ENCODE results near the gene MARCHF3.
A peak's percentile ranks its signal among the peaks of the same experiment; 100 is the strongest.
"Not testable (repeated sequence)": the region's sequence is repeated elsewhere in the genome, so short reads cannot be mapped to it uniquely, and the experiment has no call there.

The MARCHF3 gene

GRCh38 chr5:127029581-127030258 is 638 bp downstream of the MARCHF3 start:
- peak overlapping the region; percentile 55 for H3K27ac Mint-ChIP-seq
- peaks cover 2% of the 10 kb centered on the region for H3K36me3 Mint-ChIP-seq (ENCODE audit: low read depth)
- H3K4me3 Mint-ChIP-seq = peak overlapping the region; percentile 90
- peaks cover 30% of the 10 kb centered on the region for H3K27me3 Mint-ChIP-seq (ENCODE audit: low read depth)
- peaks cover 18% of the 10 kb centered on the region for H3K4me1 Mint-ChIP-seq (ENCODE audit: low read depth)
- no peaks in the 10 kb centered on the region for H3K9me3 Mint-ChIP-seq

GRCh38 chr5:127028822-127029457 is 1.4 kb downstream of the MARCHF3 start:
- Mint-ChIP-seq H3K36me3 (ENCODE audit: low read depth) (peaks cover 2% of the 10 kb centered on the region), H3K27ac (no peak overlapping the region), H3K9me3 (no peaks in the 10 kb centered on the region), H3K27me3 (ENCODE audit: low read depth) (peaks cover 30% of the 10 kb centered on the region), H3K4me3 (peak overlapping the region; percentile 90), H3K4me1 (ENCODE audit: low read depth) (peaks cover 18% of the 10 kb centered on the region)

- Mint-ChIP-seq H3K4me1 (ENCODE audit: low read depth) (peaks cover 18% of the 10 kb centered on the region), H3K27ac (no peak overlapping the region), H3K4me3 (no peak overlapping the region), H3K9me3 (no peaks in the 10 kb centered on the region), H3K27me3 (ENCODE audit: low read depth) (peaks cover 30% of the 10 kb centered on the region), H3K36me3 (ENCODE audit: low read depth) (peaks cover 5% of the 10 kb centered on the region)
Observed at GRCh38 chr5:127027539-127027938, 2.8 kb downstream of the MARCHF3 start.

- peaks cover 5% of the 10 kb centered on the region for H3K36me3 Mint-ChIP-seq (ENCODE audit: low read depth)
- peaks cover 20% of the 10 kb centered on the region for H3K27me3 Mint-ChIP-seq (ENCODE audit: low read depth)
- no peaks in the 10 kb centered on the region for H3K9me3 Mint-ChIP-seq
- H3K27ac Mint-ChIP-seq = no peak overlapping the region
- H3K4me3 Mint-ChIP-seq = no peak overlapping the region
- peaks cover 11% of the 10 kb centered on the region for H3K4me1 Mint-ChIP-seq (ENCODE audit: low read depth)
Observed at GRCh38 chr5:127026166-127026565, 4.2 kb downstream of the MARCHF3 start.

- peaks cover 7% of the 10 kb centered on the region for H3K36me3 Mint-ChIP-seq (ENCODE audit: low read depth)
- no peaks in the 10 kb centered on the region for H3K9me3 Mint-ChIP-seq
- H3K4me3 Mint-ChIP-seq = no peak overlapping the region
- H3K27ac Mint-ChIP-seq = no peak overlapping the region
- peaks cover 11% of the 10 kb centered on the region for H3K4me1 Mint-ChIP-seq (ENCODE audit: low read depth)
- peaks cover 20% of the 10 kb centered on the region for H3K27me3 Mint-ChIP-seq (ENCODE audit: low read depth)
Observed at GRCh38 chr5:127025467-127025866, 4.9 kb downstream of the MARCHF3 start.

GRCh38 chr5:127024821-127025220 is 5.5 kb downstream of the MARCHF3 start:
- peaks cover 20% of the 10 kb centered on the region for H3K27me3 Mint-ChIP-seq (ENCODE audit: low read depth)
- no peaks in the 10 kb centered on the region for H3K9me3 Mint-ChIP-seq
- H3K4me1 Mint-ChIP-seq (ENCODE audit: low read depth) = peaks cover 11% of the 10 kb centered on the region
- H3K36me3 Mint-ChIP-seq (ENCODE audit: low read depth) = peaks cover 7% of the 10 kb centered on the region
- H3K27ac Mint-ChIP-seq = no peak overlapping the region
- no peak overlapping the region for H3K4me3 Mint-ChIP-seq

- H3K4me3 Mint-ChIP-seq; H3K27ac Mint-ChIP-seq; H3K4me1 Mint-ChIP-seq (ENCODE audit: low read depth); H3K36me3 Mint-ChIP-seq (ENCODE audit: low read depth); H3K9me3 Mint-ChIP-seq: not testable (repeated sequence)
- H3K27me3 Mint-ChIP-seq (ENCODE audit: low read depth) = peaks cover 11% of the 10 kb centered on the region
Observed at GRCh38 chr5:127023552-127024191, 6.7 kb downstream of the MARCHF3 start.

- Mint-ChIP-seq H3K36me3 (ENCODE audit: low read depth) (peaks cover 4% of the 10 kb centered on the region), H3K4me1 (ENCODE audit: low read depth) (no peaks in the 10 kb centered on the region), H3K9me3 (no peaks in the 10 kb centered on the region), H3K27ac (no peak overlapping the region), H3K27me3 (ENCODE audit: low read depth) (peaks cover 8% of the 10 kb centered on the region), H3K4me3 (no peak overlapping the region)
Observed at GRCh38 chr5:127022846-127023245, 7.5 kb downstream of the MARCHF3 start.

- H3K9me3 Mint-ChIP-seq = peaks cover 4% of the 10 kb centered on the region
- H3K36me3 Mint-ChIP-seq (ENCODE audit: low read depth) = peaks cover 6% of the 10 kb centered on the region
- no peaks in the 10 kb centered on the region for H3K4me1 Mint-ChIP-seq (ENCODE audit: low read depth)
- H3K27ac Mint-ChIP-seq = no peak overlapping the region
- no peak overlapping the region for H3K4me3 Mint-ChIP-seq
- H3K27me3 Mint-ChIP-seq (ENCODE audit: low read depth) = no peaks in the 10 kb centered on the region
Observed at GRCh38 chr5:127019928-127020327, 10.4 kb downstream of the MARCHF3 start.

GRCh38 chr5:127016722-127017121 is 13.6 kb downstream of the MARCHF3 start:
- H3K27me3 Mint-ChIP-seq (ENCODE audit: low read depth); H3K36me3 Mint-ChIP-seq (ENCODE audit: low read depth); H3K27ac Mint-ChIP-seq; H3K9me3 Mint-ChIP-seq; H3K4me3 Mint-ChIP-seq; H3K4me1 Mint-ChIP-seq (ENCODE audit: low read depth): not testable (repeated sequence)

- Mint-ChIP-seq H3K27ac (no peak overlapping the region), H3K9me3 (peaks cover 4% of the 10 kb centered on the region), H3K4me1 (ENCODE audit: low read depth) (peaks cover 9% of the 10 kb centered on the region), H3K27me3 (ENCODE audit: low read depth) (no peaks in the 10 kb centered on the region), H3K36me3 (ENCODE audit: low read depth) (peaks cover 3% of the 10 kb centered on the region), H3K4me3 (no peak overlapping the region)
Observed at GRCh38 chr5:127015716-127016115, 14.6 kb downstream of the MARCHF3 start.

- Mint-ChIP-seq H3K4me1 (ENCODE audit: low read depth) (peaks cover 9% of the 10 kb centered on the region), H3K4me3 (no peak overlapping the region), H3K27ac (no peak overlapping the region), H3K9me3 (peaks cover 4% of the 10 kb centered on the region), H3K27me3 (ENCODE audit: low read depth) (no peaks in the 10 kb centered on the region), H3K36me3 (ENCODE audit: low read depth) (peaks cover 6% of the 10 kb centered on the region)
Observed at GRCh38 chr5:127014573-127014972, 15.8 kb downstream of the MARCHF3 start.

- H3K4me1 Mint-ChIP-seq (ENCODE audit: low read depth) = peaks cover 9% of the 10 kb centered on the region
- no peak overlapping the region for H3K4me3 Mint-ChIP-seq
- peaks cover 6% of the 10 kb centered on the region for H3K36me3 Mint-ChIP-seq (ENCODE audit: low read depth)
- peaks cover 4% of the 10 kb centered on the region for H3K9me3 Mint-ChIP-seq
- H3K27me3 Mint-ChIP-seq (ENCODE audit: low read depth) = no peaks in the 10 kb centered on the region
- H3K27ac Mint-ChIP-seq = no peak overlapping the region
Observed at GRCh38 chr5:127013407-127013806, 17.0 kb downstream of the MARCHF3 start.

GRCh38 chr5:127012916-127013315 is 17.4 kb downstream of the MARCHF3 start:
- peaks cover 4% of the 10 kb centered on the region for H3K9me3 Mint-ChIP-seq
- peaks cover 6% of the 10 kb centered on the region for H3K36me3 Mint-ChIP-seq (ENCODE audit: low read depth)
- H3K4me1 Mint-ChIP-seq (ENCODE audit: low read depth) = peaks cover 9% of the 10 kb centered on the region
- no peaks in the 10 kb centered on the region for H3K27me3 Mint-ChIP-seq (ENCODE audit: low read depth)
- no peak overlapping the region for H3K4me3 Mint-ChIP-seq
- H3K27ac Mint-ChIP-seq = no peak overlapping the region
